ENCODE data around the gene ABO. TPM values are rescaled to one million over a fixed set of nuclear protein-coding genes. Genes with fewer than 3 reads are reported as not detected.

The ABO gene
- total and polyA plus RNA-seq, 2 of the 8 experiments (the other 6 are each of a cell fraction or from before 2014, with no cell fraction given) = 0.03 TPM; not detected in 1

GRCh38 chr9:133226219-133227171 is 48.5 kb downstream of the ABO start (continued):
- TF ChIP-seq CEBPB (IDR thresholded peaks at IDR 0.05; ENCODE audit: low read depth, low read length) (no peak), BACH1 (IDR thresholded peaks at IDR 0.05; ENCODE audit: low read length) (no peak), BCL11A (IDR thresholded peaks at IDR 0.05; ENCODE audit: low read depth in 2 of 2, low read length in 2 of 2) (no peak), CHD1 (IDR thresholded peaks at IDR 0.05; ENCODE audit: low read depth, low read length) (no peak), E2F6 (IDR thresholded peaks at IDR 0.05) (no peak), SIRT6 (IDR thresholded peaks at IDR 0.05; ENCODE audit: low read length) (no peak), TAF7 (optimal IDR thresholded peaks at IDR 0.05; ENCODE audit: borderline replicate concordance, low read depth, low read length) (no peak), HDAC2 (IDR thresholded peaks at IDR 0.05; ENCODE audit: borderline replicate concordance in 1 of 2, low read depth in 2 of 2, low read length in 2 of 2) (no peak)
